Bronchial epithelial cell (primary cell): ENCODE measurements around the gene XPC. TPM values are rescaled to one million over a fixed set of nuclear protein-coding genes. Genes with fewer than 3 reads are reported as not detected.

Experiments
- DNase-seq: peaks from one replicate; pipeline ENCODE4 v3.0.0-alpha.2; 2010; ENCODE audit warnings: low read depth
- FAIRE-seq: peaks from 2 replicates; lab custom pipeline; 2011; peaks lifted over from hg19 to GRCh38; lab: Jason Lieb, UNC
- H3K27me3 ChIP-seq: 2 replicates; pipeline ENCODE4 v1.5.1; 2011; ENCODE audit warnings: low read length; ENCODE audit not compliant: control insufficient read depth, insufficient read depth
- H3K36me3 ChIP-seq: 2 replicates; pipeline ENCODE4 v1.5.1; 2011; ENCODE audit warnings: low read length; ENCODE audit not compliant: control insufficient read depth, insufficient read depth
- H3K4me3 ChIP-seq: 2 replicates; pipeline ENCODE4 v1.5.1; 2011; ENCODE audit warnings: mild to moderate bottlenecking, low read depth, low read length, control low read depth
- total RNA-seq: library from RNA; depleted of rRNA; stranded (reverse); fragments of >200 nt; gene quantifications from 2 replicates; pipeline ENCODE4 v1.2.1, GENCODE V29; 2014
- TF ChIP-seq, protein P1 (sequence below): IDR thresholded peaks from 2 replicates; pipeline ENCODE4 v1.5.1; 2011; ENCODE audit warnings: mild to moderate bottlenecking, moderate library complexity, low read length, control low read depth, inconsistent platforms; ENCODE audit not compliant: insufficient read depth, severe bottlenecking

Gene XPC
- total RNA-seq, 1 donor from 2014 or later: 25.3 TPM

DNA sequence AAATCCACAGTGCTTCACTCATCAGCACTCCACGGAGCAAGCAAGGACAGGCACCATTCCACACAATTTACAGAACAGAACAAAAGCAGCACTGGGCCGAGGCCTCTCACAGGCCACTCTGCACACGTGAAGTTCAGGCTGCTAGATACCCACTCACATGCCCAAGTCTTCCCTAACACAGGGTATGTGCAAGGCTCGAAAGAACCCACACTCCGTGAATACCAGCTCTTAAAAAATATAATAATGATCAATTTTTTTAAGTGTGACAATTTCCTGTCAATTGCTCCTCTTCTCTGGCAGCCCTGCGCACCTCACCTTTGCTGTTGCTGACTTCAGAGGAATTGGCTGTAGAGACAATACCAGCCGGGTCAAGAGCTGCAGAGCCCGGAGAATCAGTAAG, 19.0 kb downstream of the XPC start:
- Histone ChIP-seq H3K36me3 (peaks cover 26% of the 10 kb centered on the region), H3K27me3 (no peaks in the 10 kb centered on the region), H3K4me3 (no peak overlapping the region)
- DNase-seq (no peak), FAIRE-seq (no peak)
- TF ChIP-seq, protein P1, sequence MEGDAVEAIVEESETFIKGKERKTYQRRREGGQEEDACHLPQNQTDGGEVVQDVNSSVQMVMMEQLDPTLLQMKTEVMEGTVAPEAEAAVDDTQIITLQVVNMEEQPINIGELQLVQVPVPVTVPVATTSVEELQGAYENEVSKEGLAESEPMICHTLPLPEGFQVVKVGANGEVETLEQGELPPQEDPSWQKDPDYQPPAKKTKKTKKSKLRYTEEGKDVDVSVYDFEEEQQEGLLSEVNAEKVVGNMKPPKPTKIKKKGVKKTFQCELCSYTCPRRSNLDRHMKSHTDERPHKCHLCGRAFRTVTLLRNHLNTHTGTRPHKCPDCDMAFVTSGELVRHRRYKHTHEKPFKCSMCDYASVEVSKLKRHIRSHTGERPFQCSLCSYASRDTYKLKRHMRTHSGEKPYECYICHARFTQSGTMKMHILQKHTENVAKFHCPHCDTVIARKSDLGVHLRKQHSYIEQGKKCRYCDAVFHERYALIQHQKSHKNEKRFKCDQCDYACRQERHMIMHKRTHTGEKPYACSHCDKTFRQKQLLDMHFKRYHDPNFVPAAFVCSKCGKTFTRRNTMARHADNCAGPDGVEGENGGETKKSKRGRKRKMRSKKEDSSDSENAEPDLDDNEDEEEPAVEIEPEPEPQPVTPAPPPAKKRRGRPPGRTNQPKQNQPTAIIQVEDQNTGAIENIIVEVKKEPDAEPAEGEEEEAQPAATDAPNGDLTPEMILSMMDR: no peak

DNA sequence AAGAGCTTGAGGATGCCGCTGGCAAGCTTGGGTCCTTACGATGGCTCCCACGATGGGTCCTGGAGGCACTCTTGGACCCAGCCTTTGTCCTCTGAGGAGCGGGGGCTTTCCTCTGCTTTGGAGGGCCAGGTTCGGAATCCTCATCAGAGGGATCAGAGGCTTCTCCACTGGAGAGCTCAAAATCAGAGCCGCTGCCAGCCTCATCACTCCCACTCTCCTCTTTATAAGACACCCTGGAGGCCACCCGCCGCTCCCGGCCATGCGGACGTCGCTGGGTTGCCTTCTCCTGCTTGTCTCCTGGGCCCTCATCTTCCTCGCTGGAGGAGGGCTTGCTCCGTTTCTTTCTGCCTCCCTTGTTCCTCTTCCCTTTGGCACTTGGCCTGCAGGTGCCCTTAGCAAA, 20.0 kb downstream of the XPC start:
- DNase-seq: no peak
- TF ChIP-seq, protein P1: no peak
- no peak for FAIRE-seq
- Histone ChIP-seq H3K27me3 (no peaks in the 10 kb centered on the region), H3K4me3 (no peak overlapping the region), H3K36me3 (peaks cover 25% of the 10 kb centered on the region)

DNA sequence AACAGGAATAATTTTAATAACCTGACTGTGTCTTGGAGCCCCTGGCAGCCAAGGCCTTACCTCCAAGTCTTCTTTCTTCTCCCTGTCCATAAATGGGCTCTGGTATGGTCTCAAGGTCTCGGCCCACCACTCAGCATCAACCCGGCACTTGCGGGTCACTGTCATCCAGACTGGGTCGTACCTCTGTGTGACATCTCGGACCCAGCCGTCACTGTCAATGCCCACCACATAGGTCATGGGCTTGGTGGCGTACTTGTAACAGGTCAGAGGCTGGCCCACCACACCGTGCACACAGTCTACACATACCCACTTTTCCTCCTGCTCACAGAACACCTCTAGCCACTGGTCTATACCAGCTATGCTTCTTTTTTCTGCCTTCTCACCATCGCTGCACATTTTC, 20.4 kb downstream of the XPC start:
- TF ChIP-seq, protein P1: no peak
- peak; percentile 7 for FAIRE-seq
- DNase-seq: no peak
- H3K27me3 ChIP-seq: no peaks in the 10 kb centered on the region
- H3K36me3 ChIP-seq: peaks cover 25% of the 10 kb centered on the region
- H3K4me3 ChIP-seq: no peak overlapping the region

DNA sequence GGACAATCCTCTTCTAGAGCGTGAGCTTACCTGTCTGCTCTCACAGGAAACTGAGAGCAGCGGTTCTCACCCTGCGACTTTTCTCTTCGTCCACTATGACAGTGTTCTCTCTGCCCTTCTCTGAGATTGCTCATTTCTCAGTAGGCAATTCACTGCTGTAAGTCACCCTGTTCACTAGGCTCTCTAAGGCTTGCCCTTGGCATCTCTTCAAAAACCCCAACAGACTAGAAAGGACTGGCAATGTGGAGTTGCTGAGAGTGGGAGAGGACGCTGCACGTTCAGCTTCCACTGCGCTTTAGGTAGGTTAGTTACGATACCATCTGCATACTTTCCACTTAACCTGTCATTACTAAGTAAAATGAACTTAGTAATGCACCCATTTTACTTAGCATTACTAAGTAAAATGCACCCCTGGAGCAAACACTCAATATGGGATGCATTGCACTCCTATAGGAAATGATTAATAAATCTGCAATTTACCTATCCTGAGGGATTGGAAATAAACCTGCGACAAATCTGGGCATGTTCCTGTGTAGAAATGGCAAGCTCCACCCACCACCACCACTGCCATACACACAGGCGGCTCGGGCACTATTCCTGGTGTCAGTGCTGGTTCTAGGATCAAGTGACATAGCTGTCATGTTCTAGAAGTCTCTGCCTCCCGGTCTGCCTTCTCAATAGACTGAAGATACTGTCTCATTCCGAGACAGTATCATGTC, 21.4 kb downstream of the XPC start:
- TF ChIP-seq, protein P1: no peak
- no peak overlapping the region for H3K4me3 ChIP-seq
- FAIRE-seq (no peak), DNase-seq (peak; percentile 91)
- H3K27me3 ChIP-seq: no peaks in the 10 kb centered on the region
- peaks cover 28% of the 10 kb centered on the region for H3K36me3 ChIP-seq

DNA sequence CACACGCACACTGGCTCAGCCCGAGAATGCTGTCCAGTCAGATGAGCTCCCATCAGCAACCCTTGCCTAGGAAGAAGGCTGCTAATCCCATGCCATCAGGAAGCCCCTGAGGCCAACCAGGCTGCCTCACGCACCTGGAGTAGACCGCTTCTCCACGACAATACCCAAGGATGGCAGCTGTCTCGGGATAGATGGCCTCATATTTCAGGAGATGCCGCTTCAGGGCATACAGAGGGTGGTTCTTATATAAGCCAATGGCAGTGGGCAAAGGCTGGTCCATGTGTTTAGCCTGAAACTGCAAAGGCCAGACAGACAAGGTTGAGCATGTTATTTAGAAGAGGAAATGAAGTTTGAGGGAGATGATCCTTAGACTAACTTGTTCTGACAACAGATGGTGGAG, 22.2 kb downstream of the XPC start:
- Histone ChIP-seq H3K36me3 (peaks cover 32% of the 10 kb centered on the region), H3K27me3 (no peaks in the 10 kb centered on the region), H3K4me3 (no peak overlapping the region)
- DNase-seq (no peak), FAIRE-seq (no peak)
- TF ChIP-seq, protein P1: no peak

DNA sequence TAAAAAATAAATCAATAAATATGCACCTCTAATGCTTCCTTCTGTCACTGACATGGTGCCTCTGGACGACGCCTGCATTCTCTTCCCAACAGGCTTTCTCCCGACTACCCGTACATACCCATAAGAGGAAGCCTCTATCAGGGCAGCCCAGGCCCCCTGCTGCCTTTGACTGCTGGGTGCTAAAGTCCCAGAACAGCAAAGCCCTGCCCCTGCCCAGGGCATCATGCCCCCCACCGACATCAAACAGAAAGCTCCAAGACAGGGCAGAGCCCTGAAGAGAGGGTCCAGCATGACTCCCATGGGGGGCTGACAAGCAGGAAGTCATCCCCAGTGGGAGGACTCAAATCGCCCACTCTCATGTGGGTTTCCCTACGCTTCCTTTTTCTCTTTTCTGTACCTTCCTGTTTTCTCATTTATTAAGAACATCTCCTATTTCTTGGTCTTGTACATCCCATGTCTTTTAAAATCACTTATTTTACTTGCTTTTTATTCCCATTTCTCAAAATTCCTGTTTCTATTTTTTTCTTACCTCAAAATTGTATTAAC, 23.4 kb downstream of the XPC start:
- DNase-seq: no peak
- TF ChIP-seq, protein P1: no peak
- no peak for FAIRE-seq
- Histone ChIP-seq H3K36me3 (peaks cover 26% of the 10 kb centered on the region), H3K27me3 (no peaks in the 10 kb centered on the region), H3K4me3 (no peak overlapping the region)
